ENCODE results near the gene GRB7.

DNA sequence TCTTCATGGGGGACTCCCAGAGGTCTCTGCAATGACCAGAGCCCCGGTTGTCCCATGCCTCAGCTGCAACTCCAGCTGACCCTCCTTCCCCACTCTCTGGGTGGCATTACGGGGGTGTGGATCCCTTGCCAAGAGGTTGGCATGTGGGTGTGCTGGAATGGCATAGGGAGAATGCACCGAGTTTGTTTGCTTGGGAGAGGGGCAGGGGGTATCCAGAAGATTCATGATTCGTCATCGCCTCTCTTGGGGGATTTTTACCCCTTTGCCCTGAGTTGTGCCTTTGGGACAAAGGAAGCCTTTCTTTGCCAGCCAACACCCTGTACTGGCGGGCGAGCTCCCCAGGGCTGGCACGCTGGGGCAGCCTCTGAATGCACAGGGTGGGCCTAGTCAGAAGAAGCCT is 31.4 kb upstream of the GRB7 start:
- TF ChIP-seq, protein P1, sequence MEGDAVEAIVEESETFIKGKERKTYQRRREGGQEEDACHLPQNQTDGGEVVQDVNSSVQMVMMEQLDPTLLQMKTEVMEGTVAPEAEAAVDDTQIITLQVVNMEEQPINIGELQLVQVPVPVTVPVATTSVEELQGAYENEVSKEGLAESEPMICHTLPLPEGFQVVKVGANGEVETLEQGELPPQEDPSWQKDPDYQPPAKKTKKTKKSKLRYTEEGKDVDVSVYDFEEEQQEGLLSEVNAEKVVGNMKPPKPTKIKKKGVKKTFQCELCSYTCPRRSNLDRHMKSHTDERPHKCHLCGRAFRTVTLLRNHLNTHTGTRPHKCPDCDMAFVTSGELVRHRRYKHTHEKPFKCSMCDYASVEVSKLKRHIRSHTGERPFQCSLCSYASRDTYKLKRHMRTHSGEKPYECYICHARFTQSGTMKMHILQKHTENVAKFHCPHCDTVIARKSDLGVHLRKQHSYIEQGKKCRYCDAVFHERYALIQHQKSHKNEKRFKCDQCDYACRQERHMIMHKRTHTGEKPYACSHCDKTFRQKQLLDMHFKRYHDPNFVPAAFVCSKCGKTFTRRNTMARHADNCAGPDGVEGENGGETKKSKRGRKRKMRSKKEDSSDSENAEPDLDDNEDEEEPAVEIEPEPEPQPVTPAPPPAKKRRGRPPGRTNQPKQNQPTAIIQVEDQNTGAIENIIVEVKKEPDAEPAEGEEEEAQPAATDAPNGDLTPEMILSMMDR (IDR thresholded peaks at IDR 0.05) = no peak
- TF ChIP-seq POLR2A (IDR thresholded peaks at IDR 0.05) = no peak

All from Peyer's patch (tissue), 4 donors.